22Rv1 (cell line): ENCODE results near the gene TRPC4AP.

ENCODE experiments used
- CTCF ChIP-seq: fragments of 450-650 bp; IDR thresholded peaks from 2 replicates; pipeline ENCODE4 v1.5.1; 2017; ENCODE audit warnings: mild to moderate bottlenecking
- ZFX ChIP-seq: fragments of 450-650 bp; IDR thresholded peaks from 2 replicates; pipeline ENCODE4 v1.6.1; 2017; ENCODE audit warnings: antibody characterized with exemption, borderline replicate concordance

- TF ChIP-seq CTCF (no peak), ZFX (no peak)
Measured at GRCh38 chr20:34996243-34997028, 96.2 kb downstream of the TRPC4AP start.
